Calu3 (cell line): ENCODE data around the gene AKAP13. TPM values are rescaled to one million over a fixed set of nuclear protein-coding genes. Genes with fewer than 3 reads are reported as not detected.

Source experiments
- BruUV-seq: library from RNA; stranded (reverse); fragments of 400-500 nt; replicated peaks from 2 replicates; lab custom pipeline; 2021; lab: Mats Ljungman, UMichigan
- CTCF ChIA-PET: fragments of 300-600 bp; sonication (Branson Sonifier 250); formaldehyde crosslinking; loops from one replicate; lab custom pipeline; 2022; ENCODE audit warnings: antibody characterized with exemption; lab: Charles Lee
- DNase-seq: peaks from one replicate; pipeline ENCODE4 v3.0.0; 2022
- H3K27ac Mint-ChIP-seq: one replicate; pipeline ENCODE4 v1.8.0; 2022; ENCODE audit warnings: mixed read lengths; ENCODE audit not compliant: unreplicated experiment
- H3K27me3 Mint-ChIP-seq: one replicate; pipeline ENCODE4 v1.8.0; 2022; ENCODE audit warnings: mixed read lengths; ENCODE audit not compliant: unreplicated experiment
- H3K36me3 Mint-ChIP-seq: one replicate; pipeline ENCODE4 v1.8.0; 2022; ENCODE audit warnings: mild to moderate bottlenecking, moderate library complexity, mixed read lengths; ENCODE audit not compliant: insufficient read depth, unreplicated experiment
- H3K4me1 Mint-ChIP-seq: one replicate; pipeline ENCODE4 v1.8.0; 2022; ENCODE audit warnings: mild to moderate bottlenecking, low read depth, mixed read lengths; ENCODE audit not compliant: unreplicated experiment
- H3K4me3 Mint-ChIP-seq: one replicate; pipeline ENCODE4 v1.8.0; 2022; ENCODE audit warnings: mild to moderate bottlenecking, low read depth, moderate library complexity, mixed read lengths; ENCODE audit not compliant: unreplicated experiment
- H3K9me3 Mint-ChIP-seq: one replicate; pipeline ENCODE4 v1.8.0; 2022; ENCODE audit warnings: low read depth, mixed read lengths; ENCODE audit not compliant: unreplicated experiment
- intact Hi-C: fragments of 100-400 bp; cut with micrococcal nuclease; formaldehyde crosslinking; loops from one replicate; pipeline ENCODE4 v1.10.0; 2022; ENCODE audit not compliant: unreplicated experiment
- total RNA-seq: library from RNA; stranded (reverse); gene quantifications from 2 replicates; pipeline ENCODE4 v1.2.3, GENCODE V29; 2022
- TF ChIP-seq, protein P1 (sequence below): fragments of 200-600 bp; IDR thresholded peaks from one replicate; pipeline ENCODE4 v1.8.0; 2022; ENCODE audit warnings: antibody characterized with exemption; ENCODE audit not compliant: unreplicated experiment

Gene AKAP13
- total RNA-seq, 1 experiment from 2014 or later, result 145 TPM

DNA sequence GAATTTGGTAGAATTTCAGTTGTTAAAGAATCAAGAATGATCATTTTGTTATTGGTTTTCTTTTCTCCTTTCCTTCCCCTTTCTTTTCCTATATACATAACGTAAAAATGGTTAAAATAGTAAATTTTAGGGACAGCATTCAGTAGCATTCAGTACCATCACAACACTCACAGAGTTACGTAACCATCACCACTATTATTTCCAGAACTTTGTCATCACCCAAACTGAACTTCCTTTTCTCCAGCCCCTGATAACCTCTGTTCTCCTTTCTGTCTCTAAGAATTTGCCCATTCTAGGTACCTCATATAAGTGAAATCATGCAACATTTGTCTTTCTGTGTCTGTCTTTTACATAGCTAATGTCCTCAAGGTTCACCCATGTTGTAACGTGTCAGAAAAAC is 165.3 kb downstream of the AKAP13 start:
- intact Hi-C loops, result loop anchor here (2.0 kb wide), 1 partner anchor 17 kb away; no protein-coding TSS in a partner anchor
- no peak for DNase-seq
- Mint-ChIP-seq H3K4me3 (no peak overlapping the region), H3K9me3 (no peaks in the 10 kb centered on the region), H3K27me3 (no peaks in the 10 kb centered on the region), H3K4me1 (peaks cover 65% of the 10 kb centered on the region), H3K27ac (no peak overlapping the region), H3K36me3 (peaks cover 26% of the 10 kb centered on the region)
- CTCF ChIA-PET, result no interaction called here
- TF ChIP-seq, protein P1, sequence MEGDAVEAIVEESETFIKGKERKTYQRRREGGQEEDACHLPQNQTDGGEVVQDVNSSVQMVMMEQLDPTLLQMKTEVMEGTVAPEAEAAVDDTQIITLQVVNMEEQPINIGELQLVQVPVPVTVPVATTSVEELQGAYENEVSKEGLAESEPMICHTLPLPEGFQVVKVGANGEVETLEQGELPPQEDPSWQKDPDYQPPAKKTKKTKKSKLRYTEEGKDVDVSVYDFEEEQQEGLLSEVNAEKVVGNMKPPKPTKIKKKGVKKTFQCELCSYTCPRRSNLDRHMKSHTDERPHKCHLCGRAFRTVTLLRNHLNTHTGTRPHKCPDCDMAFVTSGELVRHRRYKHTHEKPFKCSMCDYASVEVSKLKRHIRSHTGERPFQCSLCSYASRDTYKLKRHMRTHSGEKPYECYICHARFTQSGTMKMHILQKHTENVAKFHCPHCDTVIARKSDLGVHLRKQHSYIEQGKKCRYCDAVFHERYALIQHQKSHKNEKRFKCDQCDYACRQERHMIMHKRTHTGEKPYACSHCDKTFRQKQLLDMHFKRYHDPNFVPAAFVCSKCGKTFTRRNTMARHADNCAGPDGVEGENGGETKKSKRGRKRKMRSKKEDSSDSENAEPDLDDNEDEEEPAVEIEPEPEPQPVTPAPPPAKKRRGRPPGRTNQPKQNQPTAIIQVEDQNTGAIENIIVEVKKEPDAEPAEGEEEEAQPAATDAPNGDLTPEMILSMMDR, result no peak
- no TSS peak for BruUV-seq

DNA sequence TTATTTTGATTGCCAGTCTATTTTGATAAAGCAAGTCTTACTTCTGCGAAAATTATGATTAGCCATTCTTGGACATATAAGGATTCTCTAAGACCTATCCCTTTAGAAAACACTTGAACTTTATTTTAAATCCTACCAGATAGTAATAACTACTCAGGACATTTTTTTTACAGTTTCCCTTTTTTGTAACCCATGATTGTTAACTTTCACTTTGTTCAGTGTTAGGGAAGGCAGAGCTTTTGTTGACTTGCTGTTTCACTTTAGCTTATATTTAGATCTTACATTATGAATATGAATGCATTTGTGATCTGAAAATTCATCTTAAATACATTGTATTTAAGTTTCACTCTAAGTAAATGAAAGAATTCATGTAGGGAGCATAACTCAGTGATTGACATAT is 167.0 kb downstream of the AKAP13 start:
- intact Hi-C loops, result no loop called here

DNA sequence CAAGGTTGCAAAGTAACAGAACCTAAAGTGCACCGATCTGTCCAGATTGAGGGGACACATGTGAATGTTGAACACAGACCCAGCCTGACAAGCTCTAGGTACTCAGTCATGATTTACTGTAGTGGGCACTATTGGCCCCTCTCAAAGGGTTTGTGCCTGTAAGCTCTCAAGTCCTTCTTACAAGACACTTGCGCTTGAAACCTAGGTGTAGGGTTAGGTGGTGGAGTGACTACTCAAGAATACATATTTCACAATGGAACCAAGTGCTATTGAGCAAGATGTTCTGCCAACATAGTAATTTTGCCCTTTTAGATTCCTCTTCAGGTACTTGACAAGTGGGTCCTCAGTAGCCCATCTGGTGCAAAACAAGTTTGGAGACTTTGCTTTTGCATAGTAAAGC is 169.9 kb downstream of the AKAP13 start:
- intact Hi-C loops, result no loop called here
- no peak overlapping the region for H3K4me3 Mint-ChIP-seq
- no TSS peak for BruUV-seq
- H3K4me1 Mint-ChIP-seq, result peaks cover 23% of the 10 kb centered on the region
- no peak for DNase-seq
- H3K27ac Mint-ChIP-seq, result no peak overlapping the region
- no peaks in the 10 kb centered on the region for H3K9me3 Mint-ChIP-seq
- no peaks in the 10 kb centered on the region for H3K27me3 Mint-ChIP-seq
- CTCF ChIA-PET, result no interaction called here
- H3K36me3 Mint-ChIP-seq, result peaks cover 16% of the 10 kb centered on the region
- TF ChIP-seq, protein P1, result no peak

More for the DNA sequence above, 167.0 kb downstream of the AKAP13 start:
- H3K9me3 Mint-ChIP-seq, result no peaks in the 10 kb centered on the region
- no peak for DNase-seq
- TF ChIP-seq, protein P1, result no peak
- BruUV-seq, result no TSS peak
- H3K36me3 Mint-ChIP-seq, result peaks cover 26% of the 10 kb centered on the region
- peaks cover 48% of the 10 kb centered on the region for H3K4me1 Mint-ChIP-seq
- CTCF ChIA-PET, result no interaction called here
- H3K27ac Mint-ChIP-seq, result no peak overlapping the region
- H3K27me3 Mint-ChIP-seq, result no peaks in the 10 kb centered on the region
- H3K4me3 Mint-ChIP-seq, result no peak overlapping the region

DNA sequence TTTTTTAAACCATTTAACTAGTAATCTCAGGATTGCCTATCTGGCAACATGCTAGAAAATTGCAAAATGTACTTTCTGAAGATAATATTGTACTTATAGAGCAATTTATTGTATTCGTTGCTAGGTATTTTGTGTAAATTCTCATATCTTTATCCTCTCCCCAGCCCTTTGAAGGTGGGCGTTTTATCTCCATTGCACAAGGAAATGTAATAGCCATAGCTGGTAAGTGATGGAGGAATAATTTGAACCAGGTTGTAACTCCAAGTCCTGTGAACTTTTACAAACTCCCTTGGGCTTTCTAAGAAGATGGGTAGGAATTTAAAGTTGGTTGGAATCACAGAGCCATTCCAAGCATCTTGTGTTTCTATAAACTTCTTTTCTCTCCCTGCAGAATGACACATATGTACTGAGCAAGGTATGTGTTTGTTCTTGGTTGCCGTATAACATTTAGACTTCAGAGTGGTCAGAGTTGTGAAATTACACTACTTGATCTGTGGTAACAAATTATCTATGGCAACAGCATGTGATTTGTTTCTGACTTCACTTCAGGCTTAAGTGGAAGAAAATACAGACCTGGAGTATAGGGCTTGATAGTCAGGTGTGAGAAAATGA is 170.9 kb downstream of the AKAP13 start:
- Mint-ChIP-seq H3K36me3 (peaks cover 14% of the 10 kb centered on the region), H3K27me3 (no peaks in the 10 kb centered on the region), H3K4me3 (no peak overlapping the region), H3K4me1 (peaks cover 16% of the 10 kb centered on the region), H3K27ac (no peak overlapping the region), H3K9me3 (no peaks in the 10 kb centered on the region)
- TF ChIP-seq, protein P1, result no peak
- BruUV-seq, result no TSS peak
- intact Hi-C loops, result no loop called here
- CTCF ChIA-PET, result no interaction called here
- DNase-seq, result no peak
